Caco-2 (cell line): ENCODE data around the gene RALGAPA2. TPM values are rescaled to one million over a fixed set of nuclear protein-coding genes. Genes with fewer than 3 reads are reported as not detected.

Experiments used
- BruUV-seq: library from RNA; stranded (reverse); fragments of 400-500 nt; replicated peaks from 2 replicates; lab custom pipeline; 2021; lab: Mats Ljungman, UMichigan
- CTCF ChIA-PET: fragments of 300-600 bp; sonication (Branson Sonifier 250); formaldehyde crosslinking; loops from one replicate; lab custom pipeline; 2022; ENCODE audit warnings: antibody characterized with exemption; lab: Charles Lee
- POLR2A ChIA-PET: fragments of 300-600 bp; sonication (Branson Sonifier 250); formaldehyde crosslinking; loops from one replicate; lab custom pipeline; 2022; ENCODE audit warnings: antibody characterized with exemption; lab: Charles Lee
- DNase-seq, 2 experiments: peaks; one replicate each; pipeline versions ENCODE4 v3.0.0 to v3.0.0-alpha.2; 2020 to 2022
- H3K27me3 ChIP-seq: replicated peaks from 2 replicates; pipeline ENCODE4 v1.6.0; 2011; ENCODE audit warnings: low read length; ENCODE audit not compliant: control insufficient read depth, insufficient read depth
- H3K36me3 ChIP-seq: 2 replicates; pipeline ENCODE4 v1.5.1; 2011; ENCODE audit warnings: low read length; ENCODE audit not compliant: control insufficient read depth, insufficient read depth
- H3K4me1 ChIP-seq: fragments of 250-450 bp; sonication (Bioruptor Pico); 2 replicates; pipeline ENCODE4 v1.5.1; 2020; ENCODE audit warnings: mild to moderate bottlenecking
- H3K4me3 ChIP-seq: 2 replicates; pipeline ENCODE4 v1.5.1; 2011; ENCODE audit warnings: low read depth, mild to moderate bottlenecking, control low read depth, low read length
- H3K9me3 ChIP-seq: fragments of 250-450 bp; sonication (Bioruptor Pico); 2 replicates; pipeline ENCODE4 v1.5.1; 2020; ENCODE audit warnings: mild to moderate bottlenecking, moderate library complexity
- H3K27ac Mint-ChIP-seq: one replicate; pipeline ENCODE4 v1.8.0; 2022; ENCODE audit warnings: mixed read lengths; ENCODE audit not compliant: unreplicated experiment
- H3K27me3 Mint-ChIP-seq: one replicate; pipeline ENCODE4 v1.8.0; 2022; ENCODE audit warnings: mixed read lengths; ENCODE audit not compliant: insufficient read depth, unreplicated experiment
- H3K36me3 Mint-ChIP-seq: one replicate; pipeline ENCODE4 v1.8.0; 2022; ENCODE audit warnings: mild to moderate bottlenecking, mixed read lengths; ENCODE audit not compliant: insufficient read depth, unreplicated experiment
- H3K4me1 Mint-ChIP-seq: one replicate; pipeline ENCODE4 v1.8.0; 2022; ENCODE audit warnings: low read depth, mixed read lengths; ENCODE audit not compliant: unreplicated experiment
- H3K4me3 Mint-ChIP-seq: one replicate; pipeline ENCODE4 v1.8.0; 2022; ENCODE audit warnings: mild to moderate bottlenecking, moderate library complexity, mixed read lengths; ENCODE audit not compliant: unreplicated experiment
- H3K9me3 Mint-ChIP-seq: one replicate; pipeline ENCODE4 v1.8.0; 2022; ENCODE audit warnings: mixed read lengths; ENCODE audit not compliant: unreplicated experiment
- CTCF ChIP-seq, 2 experiments: fragments of 200-600 bp in 1 of 2; IDR thresholded peaks; 1 replicate in 1 of 2; 2 replicates in 1 of 2; pipeline versions ENCODE4 v1.5.1 to v1.8.0; 2011 to 2022; ENCODE audit warnings: antibody characterized with exemption in 1 of 2, control low read depth in 1 of 2, inconsistent platforms in 1 of 2, low read depth in 1 of 2, low read length in 1 of 2, mild to moderate bottlenecking in 1 of 2, moderate library complexity in 1 of 2; ENCODE audit not compliant: insufficient read depth in 1 of 2, severe bottlenecking in 1 of 2, unreplicated experiment in 1 of 2
- intact Hi-C: fragments of 100-400 bp; cut with micrococcal nuclease; formaldehyde crosslinking; loops from one replicate; pipeline ENCODE4 v1.10.0; 2022; ENCODE audit not compliant: unreplicated experiment
- total RNA-seq: library from RNA; stranded (reverse); gene quantifications from 2 replicates; pipeline ENCODE4 v1.2.3, GENCODE V29; 2022

RALGAPA2 gene
- total RNA-seq, 1 experiment from 2014 or later, result 17.3 TPM

GRCh38 chr20:20611167-20611566, 101.3 kb downstream of the RALGAPA2 start:
- Mint-ChIP-seq H3K4me3 (no peak overlapping the region), H3K36me3 (no peaks in the 10 kb centered on the region), H3K4me1 (peaks cover 13% of the 10 kb centered on the region), H3K27me3 (no peaks in the 10 kb centered on the region), H3K9me3 (no peaks in the 10 kb centered on the region), H3K27ac (no peak overlapping the region)
- intact Hi-C loops, result no loop called here
- ChIA-PET CTCF (no interaction called here), POLR2A (no interaction called here)
- DNase-seq, result no peak
- no peak overlapping the region for H3K4me3 ChIP-seq
- TF ChIP-seq CTCF (IDR thresholded peaks at IDR 0.05; ENCODE audit: insufficient read depth in 1 of 2, low read depth in 1 of 2, low read length in 1 of 2, severe bottlenecking in 1 of 2, unreplicated experiment in 1 of 2), result no peak
- no peaks in the 10 kb centered on the region for H3K27me3 ChIP-seq
- peaks cover 9% of the 10 kb centered on the region; the same call in 1 of the 2 replicates for H3K4me1 ChIP-seq
- BruUV-seq, result no TSS peak
- no peaks in the 10 kb centered on the region for H3K9me3 ChIP-seq
- no peaks in the 10 kb centered on the region for H3K36me3 ChIP-seq

GRCh38 chr20:20609522-20609921, 102.9 kb downstream of the RALGAPA2 start:
- TF ChIP-seq CTCF (IDR thresholded peaks at IDR 0.05; ENCODE audit: insufficient read depth in 1 of 2, low read depth in 1 of 2, low read length in 1 of 2, severe bottlenecking in 1 of 2, unreplicated experiment in 1 of 2), result no peak
- Histone ChIP-seq H3K4me3 (no peak overlapping the region), H3K4me1 (peaks cover 9% of the 10 kb centered on the region; the same call in 1 of the 2 replicates), H3K36me3 (no peaks in the 10 kb centered on the region), H3K27me3 (no peaks in the 10 kb centered on the region), H3K9me3 (no peaks in the 10 kb centered on the region)
- Mint-ChIP-seq H3K27me3 (no peaks in the 10 kb centered on the region), H3K36me3 (no peaks in the 10 kb centered on the region), H3K4me1 (peaks cover 13% of the 10 kb centered on the region), H3K4me3 (no peak overlapping the region), H3K9me3 (no peaks in the 10 kb centered on the region), H3K27ac (no peak overlapping the region)
- CTCF ChIA-PET, result no interaction called here
- DNase-seq, result no peak
- intact Hi-C loops, result no loop called here
- no TSS peak for BruUV-seq
- POLR2A ChIA-PET, result no interaction called here

GRCh38 chr20:20608641-20609040, 103.8 kb downstream of the RALGAPA2 start:
- DNase-seq, result no peak
- no peak overlapping the region for H3K27ac Mint-ChIP-seq
- H3K27me3 Mint-ChIP-seq, result no peaks in the 10 kb centered on the region
- Histone ChIP-seq H3K4me1 (peaks cover 9% of the 10 kb centered on the region; the same call in 1 of the 2 replicates), H3K9me3 (no peaks in the 10 kb centered on the region), H3K4me3 (no peak overlapping the region), H3K27me3 (no peaks in the 10 kb centered on the region), H3K36me3 (no peaks in the 10 kb centered on the region)
- H3K9me3 Mint-ChIP-seq, result no peaks in the 10 kb centered on the region
- ChIA-PET POLR2A (no interaction called here), CTCF (no interaction called here)
- H3K36me3 Mint-ChIP-seq, result no peaks in the 10 kb centered on the region
- intact Hi-C loops, result no loop called here
- H3K4me3 Mint-ChIP-seq, result no peak overlapping the region
- peaks cover 13% of the 10 kb centered on the region for H3K4me1 Mint-ChIP-seq
- BruUV-seq, result no TSS peak
- TF ChIP-seq CTCF (IDR thresholded peaks at IDR 0.05; ENCODE audit: insufficient read depth in 1 of 2, low read depth in 1 of 2, low read length in 1 of 2, severe bottlenecking in 1 of 2, unreplicated experiment in 1 of 2), result no peak
